SK-N-SH treated with all-trans-retinoic acid at 6 μM for 48 hours (cell line): Measurements from ENCODE around the gene VEZF1.

Source experiments
- PATZ1 ChIP-seq: fragments of 250-450 bp; sonication (Bioruptor Pico); IDR thresholded peaks from 2 replicates; pipeline ENCODE4 v1.8.0; 2020; ENCODE audit warnings: mild to moderate bottlenecking, moderate library complexity, borderline replicate concordance
- PPARA ChIP-seq: fragments of 250-450 bp; sonication (Bioruptor Pico); IDR thresholded peaks from 2 replicates; pipeline ENCODE4 v1.5.0; 2020; ENCODE audit warnings: mild to moderate bottlenecking, borderline replicate concordance
- RARB ChIP-seq: fragments of 250-450 bp; sonication (Bioruptor Pico); IDR thresholded peaks from 2 replicates; pipeline ENCODE4 v1.8.0; 2021; ENCODE audit warnings: mild to moderate bottlenecking, moderate library complexity
- TCF4 ChIP-seq: fragments of 250-450 bp; sonication (Bioruptor Pico); IDR thresholded peaks from 2 replicates; pipeline ENCODE4 v1.8.0; 2021; ENCODE audit warnings: mild to moderate bottlenecking, moderate library complexity, borderline replicate concordance

GRCh38 chr17:58006924-58007780, 19.1 kb upstream of the VEZF1 start, which contains the start of gene SRSF1:
- TF ChIP-seq RARB (CRISPR knock-in tag) (no peak), PATZ1 (peak; percentile 90), PPARA (CRISPR knock-in tag) (no peak), TCF4 (no peak)
